Sigmoid colon (tissue), 7 donors: ENCODE measurements around the gene PBLD. TPM values are rescaled to one million over a fixed set of nuclear protein-coding genes. Genes with fewer than 3 reads are reported as not detected.

Experiments used
- DNase-seq: peaks from one replicate; pipeline ENCODE4 v3.0.0-alpha.2; 2019
- H3K27ac ChIP-seq, 4 donors: fragments of 200-600 bp; sonication (generic); one replicate each; pipeline ENCODE4 v1.5.1; 2016 to 2019; ENCODE audit warnings: mild to moderate bottlenecking in 1 of 4
- H3K27me3 ChIP-seq, 3 donors: fragments of 200-600 bp; sonication (generic); one replicate each; pipeline ENCODE4 v1.5.1; 2019; ENCODE audit warnings: mild to moderate bottlenecking in 1 of 3
- H3K36me3 ChIP-seq, 4 donors: fragments of 200-600 bp; sonication (generic); one replicate each; pipeline ENCODE4 v1.5.1; 2016 to 2019
- H3K4me1 ChIP-seq, 4 donors: fragments of 200-600 bp; sonication (generic); one replicate each; pipeline ENCODE4 v1.5.1; 2017 to 2019
- H3K4me3 ChIP-seq, 4 donors: fragments of 200-600 bp; sonication (generic); one replicate each; pipeline ENCODE4 v1.5.1; 2017 to 2019; ENCODE audit warnings: mild to moderate bottlenecking in 2 of 4, moderate library complexity in 1 of 4
- H3K9me3 ChIP-seq, 4 donors: fragments of 200-600 bp in 3 of 4; sonication (generic) in 3 of 4; one replicate each; pipeline versions ENCODE4 v1.5.1 to v1.6.1; 2013 to 2019
- EP300 ChIP-seq, 4 donors: sonication (generic); formaldehyde crosslinking; IDR thresholded peaks; one replicate each; pipeline ENCODE4 v1.6.1; 2017; ENCODE audit warnings: antibody characterized with exemption in 4 of 4
- POLR2A ChIP-seq, 2 donors: fragments of 450-650 bp; IDR thresholded peaks; one replicate each; pipeline ENCODE4 v1.6.1; 2016; ENCODE audit warnings: antibody characterized with exemption in 2 of 2, mild to moderate bottlenecking in 2 of 2, moderate library complexity in 2 of 2
- POLR2AphosphoS5 ChIP-seq, 4 donors: sonication (generic); formaldehyde crosslinking; IDR thresholded peaks; one replicate each; pipeline ENCODE4 v1.6.1; 2017; ENCODE audit warnings: antibody characterized with exemption in 4 of 4
- WGBS, 2 donors: extraction: QIAGEN DNeasy Blood & Tissue Kit; methylation state at CpG; one replicate each; pipeline ENCODE4 v1.1.7; 2013; 5-methylcytosine and 5-hydroxymethylcytosine counted together
- intact Hi-C: fragments of 100-400 bp; cut with DNase I; formaldehyde crosslinking; loops from one replicate; pipeline ENCODE4 v1.15.1; 2023
- polyA plus RNA-seq, 3 donors: library from polyadenylated mRNA; stranded (reverse); fragments of 200-250 nt; gene quantifications; one replicate each; pipeline ENCODE4 v1.2.3, GENCODE V29; 2013
- total RNA-seq, 4 donors: library from RNA; depleted of rRNA; stranded (reverse); fragments of >200 nt; gene quantifications; one replicate each; pipeline ENCODE4 v1.1.0, GENCODE V29; 2016
- TF ChIP-seq, protein P1 (sequence below), 4 experiments: fragments of 450-650 bp in 3 of 4; fragments of 200-600 bp in 1 of 4; IDR thresholded peaks; one replicate each; pipeline ENCODE4 v1.5.1; 2016 to 2019; ENCODE audit warnings: antibody characterized with exemption in 4 of 4, mild to moderate bottlenecking in 3 of 4, moderate library complexity in 2 of 4
- donor health status: healthy with polysubstance abuse.
- donor health status: Bipolar disorder and iron deficiency.
- donor health status: healthy.

The PBLD gene
- total RNA-seq (10 to 100 TPM in 1 of 4 donors, 1 to 10 TPM in 3; 4.6 to 10.7 (median 7.0) TPM), polyA plus RNA-seq (10 to 100 TPM; 19.4 to 83.7 (median 61.9) TPM)

DNA sequence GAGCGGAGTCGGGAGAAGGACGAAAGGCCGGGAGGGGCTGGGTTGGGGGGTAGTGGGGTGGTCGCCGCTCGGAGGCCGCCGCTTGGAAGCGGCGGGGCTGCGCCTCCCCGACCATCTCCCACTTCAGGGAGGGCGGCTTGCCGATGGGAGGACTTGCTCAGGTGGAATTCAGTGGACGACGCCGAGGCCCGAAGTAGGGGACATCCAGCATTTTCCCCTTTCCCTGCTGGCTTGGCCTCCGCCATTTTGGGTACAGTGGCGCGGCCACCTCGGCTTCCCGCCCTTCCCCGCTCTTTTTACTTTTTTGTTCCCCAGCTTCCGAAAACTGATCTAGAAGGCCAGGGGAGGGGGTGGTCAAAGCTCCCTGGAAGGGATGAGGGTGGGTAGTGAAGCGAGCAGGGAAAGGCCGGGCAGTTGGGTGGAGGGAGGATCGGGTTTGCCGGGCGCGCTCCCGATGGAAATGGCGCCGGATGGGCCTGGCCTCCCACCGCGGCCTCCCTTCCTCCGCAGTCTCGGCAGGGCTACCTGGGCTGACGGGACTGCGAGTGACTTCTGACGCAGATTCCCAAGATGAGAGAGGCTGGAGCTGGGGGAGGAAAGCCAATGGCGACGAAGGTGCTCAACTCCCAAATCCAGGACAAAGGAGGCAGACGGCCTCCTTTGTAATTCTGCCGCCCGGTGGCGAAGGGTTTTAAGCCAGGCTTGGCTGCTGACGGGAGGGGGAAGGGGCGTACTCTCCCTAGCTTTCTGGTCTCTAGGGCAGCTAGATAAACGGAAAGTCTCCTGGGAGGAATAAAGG lies at the start of gene PBLD:
TSS of gene PBLD (minus strand) at position 670 of the 799 bp plus-strand sequence. CDS start 26,084 bp downstream, outside the sequence.
- H3K36me3 ChIP-seq, result no peaks in the 10 kb centered on the region
- intact Hi-C loops, result loop anchor here (1.0 to 10.0 kb wide), 6 partner anchors 72 to 482 kb away; partner anchors contain the start of genes HERC4 and RUFY2
- H3K4me1 ChIP-seq, result peaks cover 0 to 61% (median 54%) of the 10 kb centered on the region in 4 donors
- 0 to 1% methylated on average over 51 of the region's 51 CpGs for WGBS, 2 donors
- peak within 1 kb of the TSS; percentile 72 to 98 (median 87) for H3K4me3 ChIP-seq
- no peaks in the 10 kb centered on the region for H3K27me3 ChIP-seq
- TF ChIP-seq POLR2AphosphoS5 (IDR thresholded peaks at IDR 0.05) (peak; percentile 66 to 89 (median 85)), EP300 (IDR thresholded peaks at IDR 0.05) (no peak), POLR2A (IDR thresholded peaks at IDR 0.05) (peak; percentile 69 to 83)
- TF ChIP-seq, protein P1, sequence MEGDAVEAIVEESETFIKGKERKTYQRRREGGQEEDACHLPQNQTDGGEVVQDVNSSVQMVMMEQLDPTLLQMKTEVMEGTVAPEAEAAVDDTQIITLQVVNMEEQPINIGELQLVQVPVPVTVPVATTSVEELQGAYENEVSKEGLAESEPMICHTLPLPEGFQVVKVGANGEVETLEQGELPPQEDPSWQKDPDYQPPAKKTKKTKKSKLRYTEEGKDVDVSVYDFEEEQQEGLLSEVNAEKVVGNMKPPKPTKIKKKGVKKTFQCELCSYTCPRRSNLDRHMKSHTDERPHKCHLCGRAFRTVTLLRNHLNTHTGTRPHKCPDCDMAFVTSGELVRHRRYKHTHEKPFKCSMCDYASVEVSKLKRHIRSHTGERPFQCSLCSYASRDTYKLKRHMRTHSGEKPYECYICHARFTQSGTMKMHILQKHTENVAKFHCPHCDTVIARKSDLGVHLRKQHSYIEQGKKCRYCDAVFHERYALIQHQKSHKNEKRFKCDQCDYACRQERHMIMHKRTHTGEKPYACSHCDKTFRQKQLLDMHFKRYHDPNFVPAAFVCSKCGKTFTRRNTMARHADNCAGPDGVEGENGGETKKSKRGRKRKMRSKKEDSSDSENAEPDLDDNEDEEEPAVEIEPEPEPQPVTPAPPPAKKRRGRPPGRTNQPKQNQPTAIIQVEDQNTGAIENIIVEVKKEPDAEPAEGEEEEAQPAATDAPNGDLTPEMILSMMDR (IDR thresholded peaks at IDR 0.05), result peak in 3 of 4 experiments; percentile 19 to 48 (median 47)
- DNase-seq, result peak; percentile 86
- no peaks in the 10 kb centered on the region for H3K9me3 ChIP-seq
- peak within 1 kb of the TSS; percentile 91 to 100 (median 98) for H3K27ac ChIP-seq

DNA sequence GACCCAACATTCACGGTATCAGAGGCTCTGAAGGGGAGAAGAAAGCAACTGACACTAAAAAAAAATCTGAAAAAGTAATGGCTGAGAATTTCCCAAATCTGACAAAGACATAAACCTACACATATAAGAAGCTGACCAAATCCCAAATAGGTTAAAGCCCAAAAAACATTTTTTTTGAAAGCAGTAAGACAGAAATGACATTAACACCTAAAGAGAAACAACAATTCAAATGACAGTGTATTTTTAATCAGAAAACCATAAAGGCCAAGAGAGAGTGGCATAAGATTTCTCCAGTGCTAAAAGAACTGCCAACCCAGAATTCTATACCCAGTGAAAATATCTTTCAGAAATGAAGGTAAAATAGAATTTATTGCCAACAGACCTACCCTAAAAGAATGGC lies 38.9 kb upstream of the PBLD start:
- TF ChIP-seq POLR2AphosphoS5 (IDR thresholded peaks at IDR 0.05), result no peak
- no peak for TF ChIP-seq EP300 (IDR thresholded peaks at IDR 0.05)
- TF ChIP-seq, protein P1 (IDR thresholded peaks at IDR 0.05), result no peak
- no peak for TF ChIP-seq POLR2A (IDR thresholded peaks at IDR 0.05)
- WGBS, 2 donors, result 94 to 100% methylated on average over 1 of the region's 1 CpG

DNA sequence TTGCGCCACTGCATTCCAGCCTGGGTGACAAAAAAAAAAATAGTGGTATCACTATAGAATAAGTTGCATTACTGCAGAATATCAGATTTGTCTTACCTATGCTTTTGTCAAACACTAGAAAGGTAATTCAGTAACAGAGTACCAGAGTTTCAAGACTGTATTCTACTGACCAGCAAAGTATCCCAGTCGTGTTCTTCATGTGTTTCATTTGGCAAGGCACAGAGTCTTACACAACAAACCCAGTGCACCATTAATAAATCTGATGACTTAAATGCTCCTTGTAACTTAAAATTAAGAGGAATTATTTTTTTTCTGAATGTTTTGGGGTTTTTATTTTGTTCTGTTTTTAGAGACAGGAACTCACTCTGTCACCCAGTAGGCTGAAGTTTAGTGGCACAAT lies 34.4 kb upstream of the PBLD start:
- Histone ChIP-seq H3K9me3 (peaks cover 0 to 10% (median 0%) of the 10 kb centered on the region in 4 donors), H3K27me3 (no peaks in the 10 kb centered on the region), H3K4me3 (no peak overlapping the region), H3K27ac (no peak overlapping the region), H3K4me1 (no peaks in the 10 kb centered on the region), H3K36me3 (peaks cover 7 to 79% (median 24%) of the 10 kb centered on the region in 4 donors)
- intact Hi-C loops, result no loop called here
- TF ChIP-seq EP300 (IDR thresholded peaks at IDR 0.05), result no peak
- TF ChIP-seq POLR2AphosphoS5 (IDR thresholded peaks at IDR 0.05), result no peak
- no peak for TF ChIP-seq POLR2A (IDR thresholded peaks at IDR 0.05)
- TF ChIP-seq, protein P1 (IDR thresholded peaks at IDR 0.05), result no peak
- DNase-seq, result no peak
- WGBS, 2 donors, result 87 to 92% methylated on average over 2 of the region's 2 CpGs

More for the DNA sequence above, 38.9 kb upstream of the PBLD start:
- Histone ChIP-seq H3K36me3 (peaks cover 14 to 83% (median 27%) of the 10 kb centered on the region in 4 donors), H3K4me3 (no peak overlapping the region), H3K27me3 (no peaks in the 10 kb centered on the region), H3K27ac (no peak overlapping the region), H3K9me3 (peaks cover 0 to 16% (median 0%) of the 10 kb centered on the region in 4 donors), H3K4me1 (no peaks in the 10 kb centered on the region)
- no peak for DNase-seq
- intact Hi-C loops, result no loop called here

DNA sequence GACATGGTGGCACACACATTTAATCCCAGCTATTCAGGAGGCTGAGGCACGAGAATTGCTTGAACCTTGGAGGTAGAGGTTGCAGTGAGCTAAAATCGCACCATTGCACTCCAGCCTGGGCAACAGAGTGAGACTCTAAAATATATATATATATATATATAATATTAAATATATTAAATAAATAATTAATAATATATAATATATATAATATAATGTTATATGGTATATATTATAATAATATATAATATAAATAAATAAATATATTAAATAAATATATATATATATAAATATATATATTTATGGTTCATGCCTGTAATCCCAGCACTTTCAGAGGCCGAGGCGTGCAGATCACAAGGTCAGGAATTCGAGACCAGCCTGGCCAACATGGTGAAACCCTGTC lies 33.9 kb upstream of the PBLD start:
- no peak overlapping the region for H3K4me3 ChIP-seq
- 97 to 98% methylated on average over 5 of the region's 5 CpGs for WGBS, 2 donors
- no peak for DNase-seq
- peaks cover 3 to 79% (median 24%) of the 10 kb centered on the region in 4 donors for H3K36me3 ChIP-seq
- H3K4me1 ChIP-seq, result no peaks in the 10 kb centered on the region
- no peak overlapping the region for H3K27ac ChIP-seq
- peaks cover 0 to 5% (median 0%) of the 10 kb centered on the region in 4 donors for H3K9me3 ChIP-seq
- H3K27me3 ChIP-seq, result no peaks in the 10 kb centered on the region
- intact Hi-C loops, result no loop called here
- TF ChIP-seq POLR2A (IDR thresholded peaks at IDR 0.05) (no peak), POLR2AphosphoS5 (IDR thresholded peaks at IDR 0.05) (no peak), EP300 (IDR thresholded peaks at IDR 0.05) (no peak)
- TF ChIP-seq, protein P1 (IDR thresholded peaks at IDR 0.05), result no peak
